Adipose tissue (tissue), 3 donors: ENCODE data around the gene OSM. TPM values are rescaled to one million over a fixed set of nuclear protein-coding genes. Genes with fewer than 3 reads are reported as not detected.

Source experiments
- H3K27ac ChIP-seq: one replicate; pipeline ENCODE4 v1.5.1; 2013; ENCODE audit warnings: low read depth, low read length
- WGBS, 3 donors: extraction: QIAGEN DNeasy Blood & Tissue Kit; methylation state at CpG; one replicate each; pipeline ENCODE4 v1.1.7; 2013; 5-methylcytosine and 5-hydroxymethylcytosine counted together
- polyA plus RNA-seq, 3 donors: library from polyadenylated mRNA; stranded (reverse); fragments of 200-250 nt; gene quantifications; one replicate each; pipeline ENCODE4 v1.2.3, GENCODE V29; 2013
- donor health status: healthy with polysubstance abuse.
- donor health status: Bipolar disorder and iron deficiency.
- donor health status: healthy.

OSM gene
- polyA plus RNA-seq, 3 donors = 0.45 to 14.7 (median 7.7) TPM

DNA sequence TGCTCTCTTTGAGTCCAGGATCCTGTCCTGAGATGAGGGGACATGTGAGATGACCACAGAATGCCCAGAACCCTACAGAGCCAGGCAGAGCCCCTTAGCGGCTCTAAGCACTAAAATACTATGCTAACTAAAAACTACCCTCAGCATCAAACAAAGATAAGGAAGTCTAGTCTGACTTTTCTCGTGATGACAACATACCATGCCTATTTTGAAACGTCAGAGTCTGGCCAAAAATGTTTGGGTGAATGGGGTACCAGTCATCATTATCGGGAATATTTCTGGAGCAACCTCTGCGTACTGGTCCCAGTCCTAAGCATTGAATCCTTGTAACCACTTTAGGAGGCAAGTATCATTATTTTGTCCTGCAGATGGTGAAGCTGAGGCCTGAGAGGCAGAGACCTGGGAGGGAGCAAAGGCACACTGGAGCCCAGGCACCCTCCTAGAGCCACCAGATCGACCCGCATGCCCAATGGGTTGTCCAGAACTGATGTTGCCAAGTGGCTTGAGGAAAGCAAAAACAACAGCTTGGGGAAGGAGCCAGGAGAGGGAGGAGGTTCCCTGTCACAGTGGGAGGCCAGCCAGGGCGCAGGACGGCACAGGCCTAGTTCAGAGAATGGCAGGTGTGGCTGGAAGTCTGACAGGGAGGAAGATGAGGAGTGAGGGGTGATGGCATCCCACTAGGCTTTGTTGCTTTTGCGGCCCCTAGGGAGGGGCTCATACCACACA lies 7.2 kb upstream of the OSM start:
- WGBS, 3 donors = 52 to 67% (median 59%) methylated on average over 10 of the region's 10 CpGs
- H3K27ac ChIP-seq = no peak overlapping the region

DNA sequence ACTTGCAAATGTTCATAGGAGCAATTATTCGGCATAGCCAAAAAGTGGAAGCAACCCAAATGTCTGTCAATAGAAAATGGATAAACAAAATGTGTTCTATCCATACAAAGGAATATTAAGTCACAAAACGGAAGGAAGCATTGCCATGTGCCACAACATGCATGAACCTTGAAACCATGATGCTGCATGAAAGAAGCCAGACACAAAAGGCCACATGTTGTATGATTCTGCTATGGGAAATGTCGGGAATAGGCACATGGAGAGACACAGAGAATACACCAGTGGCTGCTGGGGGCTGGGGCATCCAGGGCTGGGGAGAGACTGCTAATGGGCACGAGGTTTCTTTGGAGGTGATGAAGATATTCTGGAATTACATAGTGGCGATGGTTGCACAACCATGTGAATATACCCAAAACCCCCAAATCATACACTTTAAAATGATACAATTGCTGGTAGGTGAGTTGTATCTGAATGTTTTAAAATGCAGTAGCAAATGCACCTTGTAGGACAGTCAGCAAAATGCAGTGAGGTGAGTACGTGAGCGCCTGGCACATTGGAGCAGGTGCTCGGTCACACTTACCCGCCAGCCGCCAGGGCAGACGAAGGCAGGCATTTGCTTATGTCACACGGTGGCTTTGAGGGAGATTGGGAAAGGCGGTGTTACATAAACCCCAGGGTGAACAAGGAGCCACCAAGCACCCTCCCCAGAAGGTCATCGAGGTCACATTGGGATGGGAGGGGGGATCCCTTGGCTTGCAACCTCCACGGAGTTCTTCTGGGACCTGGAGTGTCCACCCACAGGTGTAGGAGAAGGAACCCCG lies 6.3 kb upstream of the OSM start:
- H3K27ac ChIP-seq = no peak overlapping the region
- WGBS, 3 donors = 59 to 77% (median 72%) methylated on average over 16 of the region's 16 CpGs

DNA sequence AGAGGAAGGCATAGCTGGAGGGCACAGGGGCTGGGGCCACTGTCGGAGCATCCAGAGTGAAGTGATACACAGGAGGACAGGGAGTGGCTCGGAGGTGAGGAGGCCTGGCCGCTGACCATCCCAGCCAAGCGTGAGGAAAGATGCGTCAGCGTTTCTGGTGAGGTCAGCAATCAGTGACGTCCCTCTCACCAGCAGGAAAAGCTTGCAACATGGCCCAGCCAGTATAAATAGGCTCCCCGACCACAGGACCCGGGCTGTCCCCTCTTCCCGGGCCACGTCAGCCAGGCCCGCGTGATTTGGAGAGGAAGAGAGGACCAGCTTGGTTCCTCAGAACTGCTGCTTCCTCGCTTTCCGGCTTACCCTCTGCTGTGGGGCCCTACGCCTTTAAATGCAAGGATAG lies 4.2 kb upstream of the OSM start:
- WGBS, 3 donors = 50 to 74% (median 53%) methylated on average over 16 of the region's 16 CpGs
- no peak overlapping the region for H3K27ac ChIP-seq

DNA sequence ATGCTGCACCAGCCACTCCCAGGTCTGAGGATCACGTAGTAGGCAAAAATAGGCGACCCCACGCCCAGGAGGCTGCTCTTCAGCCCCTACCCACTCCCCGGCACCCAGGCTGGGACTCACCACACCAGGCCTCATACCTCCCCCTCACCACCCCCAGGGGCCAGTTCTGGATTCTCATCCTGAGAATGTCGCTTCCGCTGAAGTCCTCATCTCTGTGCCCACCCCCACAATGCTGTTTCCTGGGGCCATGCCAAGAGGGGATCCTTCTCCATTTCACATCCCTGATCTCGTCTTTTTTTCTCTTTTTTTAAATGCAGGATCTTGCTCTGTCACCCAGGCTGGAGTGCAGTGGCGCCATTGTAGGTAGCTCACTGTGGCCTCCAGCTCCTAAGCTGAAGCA lies 1.7 kb upstream of the OSM start:
- no peak overlapping the region for H3K27ac ChIP-seq
- WGBS, 3 donors = 79 to 84% (median 80%) methylated on average over 8 of the region's 8 CpGs

DNA sequence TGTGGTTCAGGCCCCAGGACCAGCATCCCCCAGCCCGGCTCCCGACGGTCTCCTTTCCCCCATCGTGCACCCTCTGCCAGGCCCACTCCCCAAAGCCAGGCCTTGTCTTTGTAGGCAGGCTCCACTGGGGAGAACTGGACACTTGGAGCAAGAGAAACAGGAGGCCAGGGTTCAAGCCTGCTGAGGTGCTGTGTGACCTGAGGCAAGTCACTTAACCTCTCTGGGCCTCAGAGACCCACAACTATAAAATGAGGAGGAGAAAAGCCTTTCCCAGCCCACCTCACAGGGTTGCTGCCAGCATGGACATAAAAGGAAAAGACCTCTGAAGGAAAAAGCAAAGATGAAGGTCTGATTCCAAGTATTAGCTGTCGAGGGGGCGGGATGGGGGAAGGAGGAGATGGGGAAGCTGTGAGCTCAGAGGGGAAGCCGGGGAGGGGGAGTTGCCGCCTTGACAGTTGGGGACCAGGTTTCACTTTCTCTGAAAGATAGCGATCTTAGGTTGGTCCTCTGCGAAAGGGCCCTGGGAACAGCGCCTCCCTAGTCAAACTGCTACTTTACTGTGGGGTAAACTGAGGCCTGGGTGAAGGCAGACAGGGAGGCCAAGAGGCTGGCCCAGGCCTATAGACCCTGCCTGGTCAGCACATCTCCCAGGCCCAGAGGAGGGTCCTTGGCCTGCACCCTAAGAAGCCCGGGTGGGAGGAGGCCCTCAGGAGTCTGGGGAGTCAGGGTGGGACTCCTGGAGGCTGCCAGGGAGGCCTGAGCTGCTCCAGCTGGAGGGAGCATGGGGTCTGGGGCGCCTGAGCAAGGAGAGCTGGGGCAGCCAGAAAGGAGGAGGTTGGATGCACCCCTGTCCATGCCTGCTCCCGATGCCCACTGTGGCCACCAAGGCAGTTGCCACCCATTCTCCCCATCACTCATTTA lies 991 bp upstream of the OSM start:
- H3K27ac ChIP-seq = peak overlapping the region; percentile 34
- WGBS, 3 donors = 46 to 73% (median 61%) methylated on average over 14 of the region's 14 CpGs

DNA sequence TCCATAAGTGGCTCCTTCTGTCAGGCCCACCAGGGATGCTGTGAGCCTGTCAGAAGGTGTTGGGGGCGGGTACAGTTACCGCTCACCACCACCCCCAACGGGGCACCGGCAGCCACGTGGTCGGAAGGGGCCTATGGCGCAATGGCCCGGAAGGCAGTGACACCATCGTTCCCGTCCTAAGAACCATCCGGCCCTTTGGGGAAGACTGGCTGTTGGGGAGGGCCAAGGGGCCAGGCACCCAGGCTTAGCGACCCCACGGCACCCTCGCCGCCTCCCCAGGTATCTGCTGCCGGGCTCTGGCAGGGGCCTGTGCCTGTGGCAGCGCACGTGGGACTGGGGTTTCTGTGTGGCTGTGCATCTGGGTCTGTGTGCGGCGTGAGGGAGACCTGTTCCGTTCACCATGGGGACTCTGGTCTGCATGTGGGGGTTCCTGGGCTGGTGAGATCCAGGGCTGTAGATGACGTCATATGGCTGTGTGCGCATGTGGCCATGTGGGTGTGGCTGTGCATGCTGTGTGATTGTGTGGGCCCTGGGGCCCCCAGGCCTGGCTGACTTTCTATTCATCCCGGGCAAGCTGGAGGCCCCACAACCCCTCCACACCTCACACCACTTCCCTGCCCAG lies 717 bp downstream of the OSM start:
- WGBS, 3 donors = 37 to 70% (median 49%) methylated on average over 23 to 24 of the region's 24 CpGs
- H3K27ac ChIP-seq = peak overlapping the region; percentile 56

DNA sequence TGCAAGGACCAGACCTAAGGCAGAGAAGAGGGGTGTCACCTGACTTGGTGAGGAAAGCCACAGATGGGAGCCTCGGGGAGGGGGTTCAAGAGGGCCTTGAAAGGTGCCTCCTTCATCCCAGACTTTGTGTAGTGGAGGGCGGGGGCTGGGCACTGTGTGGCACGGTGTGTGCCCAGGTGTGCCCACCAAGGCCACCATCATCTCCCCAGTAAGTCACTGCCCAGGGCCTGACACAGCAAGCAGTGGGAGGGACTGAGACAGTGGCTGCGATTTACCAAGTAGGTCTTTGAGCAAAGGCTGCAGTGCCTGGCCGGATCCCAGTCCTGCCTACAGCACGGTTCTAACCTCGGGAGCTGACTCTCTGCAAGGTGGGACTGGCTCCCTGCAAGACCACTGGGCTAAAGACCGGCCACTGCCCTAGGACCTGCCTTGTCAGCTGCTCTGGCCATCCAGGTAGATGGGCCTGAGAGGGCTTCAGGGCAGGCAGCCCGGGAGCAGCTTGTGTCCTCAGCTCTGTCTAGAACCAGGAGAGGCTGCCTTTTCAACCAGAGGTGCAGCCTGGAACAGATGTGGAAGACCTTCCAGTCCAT lies 1.4 kb downstream of the OSM start:
- no peak overlapping the region for H3K27ac ChIP-seq
- WGBS, 3 donors = 70 to 85% (median 83%) methylated on average over 9 of the region's 9 CpGs

DNA sequence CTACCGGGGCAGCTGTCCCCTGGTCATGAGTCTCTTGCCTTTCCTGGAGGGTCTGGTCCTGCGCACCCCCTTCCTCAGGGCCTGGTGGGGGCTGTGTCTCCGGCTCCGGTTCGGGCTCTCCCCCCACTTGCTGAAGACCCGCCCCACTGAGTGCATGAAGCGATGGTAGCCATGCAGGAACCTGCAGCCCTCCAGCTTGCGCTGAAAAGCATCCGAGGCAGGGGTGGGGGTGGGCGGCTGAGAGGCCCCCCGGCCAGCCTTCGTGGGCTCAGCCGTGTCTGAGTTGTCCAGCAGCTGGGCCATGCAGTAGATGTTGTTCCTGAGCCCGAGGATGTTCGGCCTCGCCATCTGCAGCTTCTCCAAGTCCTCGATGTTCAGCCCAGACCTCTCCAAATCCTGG lies 2.8 kb downstream of the OSM start:
- 84 to 89% (median 85%) methylated on average over 16 to 17 of the region's 17 CpGs for WGBS, 3 donors
- no peak overlapping the region for H3K27ac ChIP-seq

DNA sequence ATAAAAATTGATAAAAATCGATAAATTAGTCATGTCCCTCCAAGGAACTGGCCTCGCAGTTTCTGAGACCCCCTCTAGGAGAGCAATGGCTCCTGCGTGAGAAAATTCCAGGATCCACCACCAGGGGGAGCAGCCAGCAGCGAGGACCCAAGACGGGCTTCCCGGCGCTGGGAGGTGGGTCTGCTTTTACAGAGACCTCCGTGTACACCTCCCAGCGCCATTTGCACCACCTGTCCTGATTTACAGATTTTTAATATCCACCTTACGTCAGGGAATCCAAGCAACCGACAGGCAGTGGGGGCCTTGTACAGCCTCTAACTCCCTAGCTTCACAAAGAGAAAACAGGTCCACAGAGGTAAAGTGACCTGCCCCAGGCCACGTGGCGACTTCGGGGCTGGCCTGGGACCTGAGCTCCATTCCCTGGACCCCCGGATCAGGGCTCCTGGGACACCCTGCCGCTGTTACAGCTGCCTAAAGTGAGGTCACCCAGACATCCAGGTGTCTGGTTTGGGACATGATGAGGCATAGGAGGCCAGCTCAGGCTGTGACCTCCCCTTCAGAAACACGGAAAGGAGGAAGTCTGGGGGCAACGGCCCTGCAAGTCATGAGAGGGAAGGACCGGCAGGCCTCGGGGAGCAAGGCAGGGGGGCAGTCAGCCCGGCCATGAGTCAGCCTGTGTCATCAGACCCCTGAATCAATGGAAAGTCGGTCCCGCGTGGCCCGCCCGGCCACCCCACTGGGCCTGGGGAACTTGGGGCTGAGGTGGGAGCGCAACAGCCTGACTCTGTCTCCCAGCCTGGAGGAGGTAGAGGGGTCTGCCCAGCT lies 3.5 kb downstream of the OSM start:
- 21 to 27% (median 23%) methylated on average over 27 of the region's 27 CpGs for WGBS, 3 donors
- no peak overlapping the region for H3K27ac ChIP-seq

DNA sequence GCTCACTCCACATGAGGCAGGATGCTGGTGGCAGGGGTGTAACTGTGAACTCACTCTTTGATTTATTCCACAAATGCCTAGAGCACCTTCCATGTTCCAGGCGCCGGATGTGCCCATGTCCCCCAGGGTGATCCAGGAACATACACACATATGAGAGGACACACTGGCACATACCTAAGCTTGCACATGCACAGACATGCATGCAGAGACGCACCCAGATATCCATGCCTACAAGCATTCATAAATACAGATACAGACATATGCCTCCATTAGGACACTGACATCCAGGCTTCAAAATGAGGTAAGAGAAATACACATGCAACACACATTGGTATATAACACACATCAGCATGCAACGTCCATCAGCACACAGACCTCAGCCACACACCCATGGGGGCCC lies 4.5 kb downstream of the OSM start:
- no peak overlapping the region for H3K27ac ChIP-seq
- 86 to 88% (median 88%) methylated on average over 4 of the region's 4 CpGs for WGBS, 3 donors

DNA sequence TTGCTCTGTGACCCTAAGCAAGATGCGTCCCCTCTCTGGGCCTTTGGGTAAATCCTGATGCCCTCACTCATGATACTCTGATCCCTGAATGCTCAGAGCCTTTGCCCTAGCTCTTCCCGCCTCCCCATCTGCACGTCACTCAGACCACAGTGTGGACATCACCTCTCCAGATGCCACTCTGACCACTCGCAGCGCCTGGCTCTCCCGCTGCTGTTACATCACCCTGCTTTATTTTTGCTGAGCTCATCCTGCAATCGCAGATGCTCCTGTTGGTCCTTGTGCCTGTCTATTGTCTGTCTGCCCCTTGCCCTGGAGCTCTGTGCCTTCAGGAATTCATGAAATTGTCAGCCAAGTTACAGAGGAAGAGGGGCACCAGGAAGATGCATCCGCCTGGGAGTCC lies 5.5 kb downstream of the OSM start:
- no peak overlapping the region for H3K27ac ChIP-seq
- WGBS, 3 donors = 60 to 83% (median 63%) methylated on average over 8 of the region's 8 CpGs

DNA sequence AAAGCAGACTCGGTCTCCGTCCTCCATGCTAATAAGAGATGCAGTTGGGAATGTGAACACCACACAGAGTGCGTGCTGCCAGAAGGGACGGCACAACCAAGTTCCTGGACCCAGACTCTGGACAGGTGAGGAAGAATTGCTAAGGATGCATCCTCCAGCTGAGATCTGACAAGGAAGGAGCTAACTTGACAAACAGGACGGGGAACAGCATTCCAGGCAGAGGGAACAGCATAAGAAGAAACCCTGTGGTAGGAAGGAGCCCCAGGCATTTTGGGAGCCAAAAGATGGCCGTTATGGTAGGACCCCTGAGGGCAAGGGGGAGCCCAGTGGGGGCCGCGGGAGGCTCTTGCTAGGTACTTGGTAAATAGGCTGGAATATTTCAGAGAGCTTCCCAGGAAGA lies 6.0 kb downstream of the OSM start:
- WGBS, 3 donors = 86 to 90% (median 87%) methylated on average over 8 of the region's 8 CpGs
- no peak overlapping the region for H3K27ac ChIP-seq

DNA sequence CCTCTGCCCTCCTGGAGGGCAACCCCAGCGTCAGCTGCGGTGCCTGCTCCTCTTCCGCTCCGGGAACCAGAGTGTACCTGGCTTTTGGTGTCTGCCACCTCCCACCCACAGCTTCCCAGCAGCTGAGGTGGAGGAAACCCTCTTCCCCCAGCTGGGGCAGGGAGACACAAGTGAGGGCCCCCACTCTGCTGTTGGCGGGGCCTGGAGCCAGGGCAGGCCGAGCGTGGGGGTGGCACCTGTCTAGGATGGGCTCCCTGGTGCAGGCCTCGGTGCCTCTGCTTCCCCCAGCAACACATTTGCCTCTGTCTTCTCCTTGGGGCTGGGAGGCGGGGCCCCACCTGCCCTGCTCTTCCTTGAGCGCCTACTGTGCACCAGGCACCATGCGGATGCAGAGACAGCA lies 6.4 kb downstream of the OSM start:
- H3K27ac ChIP-seq = no peak overlapping the region
- 82 to 93% (median 90%) methylated on average over 11 of the region's 11 CpGs for WGBS, 3 donors

DNA sequence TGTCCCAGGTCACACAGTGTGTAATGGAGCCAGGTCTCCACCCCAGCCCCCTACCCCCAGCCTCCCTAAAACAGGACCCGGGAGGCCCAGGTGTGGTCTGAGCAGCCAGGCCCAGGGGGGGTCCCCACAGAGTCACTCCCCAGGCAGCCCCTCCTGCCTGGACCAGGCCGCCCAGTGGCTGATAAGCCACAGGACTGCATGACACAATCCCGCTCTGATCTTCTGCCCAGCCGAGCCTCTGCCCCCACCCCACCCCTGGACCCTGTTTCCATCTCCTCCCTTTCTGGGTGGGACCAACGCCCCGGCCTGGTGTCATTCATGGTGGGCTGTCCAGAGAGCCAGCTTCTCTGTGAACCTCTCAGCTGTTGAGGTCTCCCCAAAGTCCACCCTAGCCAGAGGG lies 12.3 kb downstream of the OSM start:
- WGBS, 3 donors = 62 to 76% (median 63%) methylated on average over 5 to 6 of the region's 6 CpGs
- no peak overlapping the region for H3K27ac ChIP-seq

DNA sequence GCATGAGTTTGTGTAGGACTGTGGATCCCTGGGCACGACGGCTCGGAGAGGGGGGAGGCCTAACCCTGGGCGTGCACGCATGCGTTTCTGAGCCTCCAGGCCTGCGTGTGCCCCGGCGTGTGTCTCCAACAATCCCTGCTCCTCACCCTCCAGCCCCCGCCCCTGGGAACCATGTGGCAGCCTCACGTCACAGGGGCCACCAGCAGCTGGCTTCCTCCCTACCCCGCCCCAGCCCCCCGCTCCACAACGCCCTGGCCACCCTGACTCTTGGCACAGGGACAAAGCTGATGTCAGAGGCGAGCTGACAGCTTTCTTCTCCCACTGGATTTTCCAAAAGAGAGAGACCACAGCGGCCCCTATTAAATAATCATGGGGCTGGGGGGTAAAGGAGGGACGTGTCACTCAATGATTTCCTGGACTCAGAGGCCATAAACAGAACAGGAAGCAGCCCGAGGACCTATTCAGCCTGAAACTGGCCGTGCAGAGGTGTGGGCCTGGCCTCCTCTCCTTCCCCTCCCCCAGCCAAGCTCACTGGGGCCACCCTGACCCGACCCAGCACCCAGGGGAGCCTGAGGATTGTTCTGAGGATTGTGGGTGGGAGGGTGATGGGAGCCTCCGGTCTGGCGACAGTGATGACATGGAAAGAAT lies 13.3 kb downstream of the OSM start:
- 27 to 53% (median 32%) methylated on average over 21 to 22 of the region's 22 CpGs for WGBS, 3 donors
- H3K27ac ChIP-seq = no peak overlapping the region

DNA sequence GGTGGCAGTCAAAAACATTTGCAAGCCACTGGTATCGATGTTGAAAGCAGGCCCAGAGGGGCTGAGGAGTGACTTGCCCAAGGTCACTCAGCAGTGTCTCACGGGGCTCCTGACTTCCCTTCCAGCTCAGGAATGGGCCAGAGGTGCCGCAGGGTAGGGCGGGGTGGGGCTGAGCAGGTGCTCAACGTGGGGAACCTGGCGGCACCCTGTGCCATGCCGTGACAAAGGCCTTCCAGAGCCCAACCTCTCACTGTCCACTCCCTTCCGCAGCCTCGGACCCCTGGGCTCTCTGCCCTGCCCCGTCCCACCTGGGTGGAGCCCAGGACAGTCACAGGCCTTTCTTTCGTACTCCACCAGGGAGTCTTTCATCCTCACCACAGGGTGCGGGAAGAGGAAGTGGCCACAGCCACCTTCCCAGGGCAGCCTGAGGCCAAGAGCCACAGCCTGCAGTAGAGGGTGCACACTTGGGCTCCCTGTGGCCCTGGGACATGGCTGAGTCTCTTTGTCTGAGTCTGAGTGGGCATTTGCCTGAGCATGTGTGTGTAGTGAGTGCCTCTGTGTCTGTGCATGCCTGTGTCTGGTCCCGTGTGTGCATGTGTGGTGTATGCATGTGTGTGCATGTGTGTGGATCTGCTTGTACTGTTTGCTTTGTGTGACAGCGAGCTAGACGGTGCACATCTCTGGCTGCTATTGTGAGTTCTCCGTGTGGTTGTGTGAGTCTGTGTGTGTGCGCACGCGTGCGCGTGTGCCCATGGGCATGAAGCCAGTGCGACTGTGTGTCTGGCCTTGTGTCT lies 14.0 kb downstream of the OSM start:
- WGBS, 3 donors = 65 to 80% (median 65%) methylated on average over 22 of the region's 22 CpGs
- H3K27ac ChIP-seq = no peak overlapping the region
